HFFc6 (cell line): ENCODE results near the gene MEIOC. TPM values are rescaled to one million over a fixed set of nuclear protein-coding genes. Genes with fewer than 3 reads are reported as not detected.
A peak's percentile ranks its signal among the peaks of the same experiment; 100 is the strongest.
"Not testable (repeated sequence)": the region's sequence is repeated elsewhere in the genome, so short reads cannot be mapped to it uniquely, and the experiment has no call there.

Source experiments
- DNase-seq: peaks from one replicate; pipeline ENCODE4 v3.0.0-alpha.2; 2018
- H3K27ac Mint-ChIP-seq: 2 replicates; pipeline ENCODE4 v1.8.0; 2020; ENCODE audit warnings: mild to moderate bottlenecking, mixed read lengths
- H3K27me3 Mint-ChIP-seq: 2 replicates; pipeline ENCODE4 v1.8.0; 2021; ENCODE audit warnings: mild to moderate bottlenecking, moderate library complexity, mixed read lengths; ENCODE audit not compliant: insufficient read depth
- H3K36me3 Mint-ChIP-seq: 2 replicates; pipeline ENCODE4 v1.8.0; 2021; ENCODE audit warnings: low read depth, mixed read lengths
- H3K4me1 Mint-ChIP-seq: 2 replicates; pipeline ENCODE4 v1.8.0; 2020; ENCODE audit warnings: low read depth, mixed read lengths
- H3K4me3 Mint-ChIP-seq: 2 replicates; pipeline ENCODE4 v1.8.0; 2020; ENCODE audit warnings: mild to moderate bottlenecking, moderate library complexity, mixed read lengths
- H3K9me3 Mint-ChIP-seq: 2 replicates; pipeline ENCODE4 v1.8.0; 2020; ENCODE audit warnings: mild to moderate bottlenecking, mixed read lengths
- CTCF ChIP-seq: fragments of 200-600 bp; sonication (generic); IDR thresholded peaks from 2 replicates; pipeline ENCODE4 v1.5.0; 2021; ENCODE audit warnings: antibody characterized with exemption, mild to moderate bottlenecking
- total RNA-seq, 6 experiments: library from RNA; stranded (reverse); fragmentation: NEBNext Ultra II Directional; extraction: Animal tissue kit (Norgen Biotek cat#: 25700); gene quantifications; 2 replicates in 1 of 6; 3 replicates in 5 of 6; pipeline ENCODE4 v1.2.3, GENCODE V29; 2021

Gene MEIOC
- total RNA-seq, 6 experiments from 2014 or later = 0.09 to 0.14 TPM; not detected in 4

- no peak overlapping the region for H3K4me3 Mint-ChIP-seq
- H3K27me3 Mint-ChIP-seq = no peaks in the 10 kb centered on the region; the same call in 1 of the 2 replicates
- no peak for DNase-seq
- H3K27ac Mint-ChIP-seq = no peak overlapping the region
- no peak for TF ChIP-seq CTCF
- H3K9me3 Mint-ChIP-seq = no peaks in the 10 kb centered on the region
- peaks cover 5% of the 10 kb centered on the region; the same call in 1 of the 2 replicates for H3K4me1 Mint-ChIP-seq
- no peaks in the 10 kb centered on the region for H3K36me3 Mint-ChIP-seq
Measured at GRCh38 chr17:44628243-44629188, 27.8 kb upstream of the MEIOC start.

GRCh38 chr17:44629314-44629713 lies 27.0 kb upstream of the MEIOC start:
- Mint-ChIP-seq H3K4me1 (peaks cover 5% of the 10 kb centered on the region; the same call in 1 of the 2 replicates), H3K27ac (no peak overlapping the region), H3K4me3 (no peak overlapping the region), H3K36me3 (no peaks in the 10 kb centered on the region), H3K9me3 (no peaks in the 10 kb centered on the region), H3K27me3 (no peaks in the 10 kb centered on the region; the same call in 1 of the 2 replicates)
- DNase-seq = no peak
- TF ChIP-seq CTCF = no peak

- no peak for DNase-seq
- TF ChIP-seq CTCF = no peak
- Mint-ChIP-seq H3K4me1 (peaks cover 5% of the 10 kb centered on the region; the same call in 1 of the 2 replicates), H3K36me3 (no peaks in the 10 kb centered on the region), H3K27ac (no peak overlapping the region), H3K4me3 (no peak overlapping the region), H3K27me3 (no peaks in the 10 kb centered on the region; the same call in 1 of the 2 replicates), H3K9me3 (no peaks in the 10 kb centered on the region)
Measured at GRCh38 chr17:44630703-44631102, 25.6 kb upstream of the MEIOC start.

- H3K36me3 Mint-ChIP-seq = no peaks in the 10 kb centered on the region
Measured at GRCh38 chr17:44633998-44634397, 22.3 kb upstream of the MEIOC start.

GRCh38 chr17:44634401-44634800 lies 21.9 kb upstream of the MEIOC start:
- DNase-seq, H3K4me3 Mint-ChIP-seq, H3K9me3 Mint-ChIP-seq, H3K36me3 Mint-ChIP-seq, H3K27me3 Mint-ChIP-seq, H3K27ac Mint-ChIP-seq, H3K4me1 Mint-ChIP-seq: not testable (repeated sequence)
- TF ChIP-seq CTCF = 0 out of 2 replicates have a peak, but pooled peaks have one; percentile 6

More at GRCh38 chr17:44633998-44634397, 22.3 kb upstream of the MEIOC start:
- Mint-ChIP-seq H3K27ac (no peak overlapping the region), H3K9me3 (no peaks in the 10 kb centered on the region), H3K27me3 (no peaks in the 10 kb centered on the region), H3K4me3 (no peak overlapping the region), H3K4me1 (peaks cover 5% of the 10 kb centered on the region; the same call in 1 of the 2 replicates)
- DNase-seq = no peak
- TF ChIP-seq CTCF = no peak
